Stimulated activated CD8-positive, alpha-beta memory T cell treated with anti-CD3 and anti-CD28 coated beads, Interleukin-4, amount 100 ng/mL, for 48 hours (primary cell): ENCODE data around the gene SYT17.

Experiments used
- DNase-seq: peaks from one replicate; pipeline ENCODE4 v3.0.0-alpha.2; 2020

SYT17 gene

DNA sequence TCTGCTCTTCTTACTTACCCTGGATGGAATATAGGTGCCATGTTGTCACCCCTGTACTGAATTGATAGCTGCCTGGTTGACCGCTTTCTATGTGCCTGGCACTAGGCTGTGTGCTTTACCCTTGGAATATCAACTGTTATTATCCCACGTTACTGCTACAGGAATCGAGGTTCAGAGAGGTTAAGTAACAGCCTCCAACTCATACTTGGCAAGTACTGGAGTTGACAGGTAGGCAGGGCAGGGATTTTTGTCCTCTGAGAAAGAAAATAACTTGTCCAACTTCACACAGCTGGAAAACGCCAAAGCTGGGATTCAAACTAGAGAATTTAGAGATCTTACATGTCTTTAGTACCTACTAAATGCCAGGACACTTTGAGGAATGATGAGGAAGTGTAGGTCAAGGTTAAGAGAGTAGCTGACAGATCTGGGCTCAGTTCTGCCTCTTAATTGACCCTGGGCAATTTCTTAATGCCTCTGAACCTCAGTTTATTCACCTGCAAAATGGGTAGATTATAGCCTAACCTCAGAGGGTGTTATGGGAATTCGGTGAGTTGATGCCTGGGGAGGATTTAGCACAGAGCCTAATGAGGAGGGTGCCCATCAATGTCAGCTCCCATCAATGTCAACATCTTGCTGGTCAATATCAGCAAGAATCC, 28.5 kb upstream of the SYT17 start:
- DNase-seq = no peak

DNA sequence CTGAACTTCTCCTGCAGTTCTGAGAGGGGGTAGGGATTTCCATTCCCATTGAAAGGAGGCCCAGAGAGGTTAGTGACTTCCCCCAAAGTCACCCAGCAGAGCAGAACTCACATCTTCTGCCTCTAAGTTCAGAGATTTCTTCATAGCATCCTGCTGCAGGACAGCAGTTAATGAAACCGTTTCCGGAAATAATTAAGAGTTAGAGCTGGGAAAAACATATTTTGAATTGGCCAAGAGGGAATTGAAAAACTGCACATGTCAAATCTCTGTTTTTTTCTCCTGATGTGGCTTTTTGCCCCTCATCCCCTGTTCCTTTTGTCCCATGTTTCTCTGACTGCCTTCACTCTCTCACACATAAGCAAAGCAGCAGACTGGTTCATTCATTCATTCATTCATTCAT, 27.6 kb upstream of the SYT17 start:
- no peak for DNase-seq

DNA sequence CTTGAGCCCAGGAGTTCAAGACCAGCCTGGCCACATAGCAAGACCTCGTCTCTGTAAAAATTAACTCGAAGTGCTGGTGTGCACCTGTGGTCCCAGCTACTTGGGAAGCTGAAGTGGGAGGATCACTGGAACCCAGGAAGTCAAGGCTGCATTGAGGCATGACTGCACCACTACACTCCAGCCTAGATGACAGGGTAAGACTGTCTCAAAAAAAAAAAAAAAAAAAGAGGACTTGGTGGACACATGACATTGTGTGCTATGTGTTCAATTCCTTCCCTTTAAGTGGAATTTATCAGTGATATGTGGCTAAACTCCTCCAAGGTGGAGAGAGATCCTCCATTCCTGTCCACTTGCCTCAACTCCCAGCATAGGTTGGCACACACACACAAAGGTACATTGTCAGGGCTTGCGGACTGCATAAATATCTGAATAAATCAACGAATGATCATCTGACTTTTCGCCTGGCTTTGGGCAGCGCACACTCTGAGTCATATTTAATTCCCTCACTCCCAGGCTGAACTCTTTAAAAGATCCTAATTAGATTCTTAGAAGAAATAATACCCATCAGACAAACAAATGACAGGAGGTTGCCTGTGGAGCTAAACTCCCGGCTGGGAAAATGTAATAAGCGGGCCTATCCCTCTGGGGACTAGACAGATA, 25.0 kb upstream of the SYT17 start:
- no peak for DNase-seq

DNA sequence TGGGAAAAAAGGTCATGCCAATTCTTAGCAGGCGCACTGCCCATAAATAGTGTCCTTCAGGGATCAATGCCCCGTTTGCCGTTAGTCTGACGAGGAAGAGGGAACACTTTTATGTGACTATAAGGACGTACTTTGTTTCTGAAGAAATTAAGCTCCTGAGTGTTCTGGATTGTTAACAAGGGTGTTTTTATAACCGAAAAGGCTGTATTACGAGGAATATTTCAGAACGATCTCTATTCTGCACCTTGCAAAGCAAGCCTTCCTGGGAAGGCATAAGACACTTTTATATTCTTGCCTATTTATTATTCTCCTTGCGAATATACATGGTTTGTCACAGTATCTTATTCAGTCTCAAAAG, 24.5 kb upstream of the SYT17 start:
- no peak for DNase-seq

GRCh38 chr16:19145010-19145409, 23.0 kb upstream of the SYT17 start:
- no peak for DNase-seq

GRCh38 chr16:19147126-19147525, 20.9 kb upstream of the SYT17 start:
- no peak for DNase-seq

DNA sequence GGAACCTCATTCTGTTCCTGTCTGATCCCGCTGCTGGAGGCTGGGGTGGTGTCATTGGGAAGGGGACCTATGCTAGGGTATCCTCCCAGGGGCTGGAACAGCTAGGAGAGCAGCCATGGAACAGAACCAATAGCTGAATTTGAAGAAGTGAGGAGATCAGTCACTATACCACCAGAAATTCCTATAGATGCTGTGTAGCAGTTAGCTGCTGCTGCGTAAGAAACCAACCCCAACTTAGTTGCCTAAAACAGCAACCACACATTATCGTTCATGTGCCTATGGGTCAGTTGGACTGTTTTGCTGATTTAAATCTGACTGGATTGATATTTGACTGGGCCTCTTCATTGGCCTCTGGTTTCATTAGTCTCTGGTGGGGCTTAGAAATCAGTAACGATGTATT, 20.4 kb upstream of the SYT17 start:
- no peak for DNase-seq

- DNase-seq = no peak
Measured at GRCh38 chr16:19148189-19148588, 19.9 kb upstream of the SYT17 start.

- DNase-seq = no peak
Measured at GRCh38 chr16:19151310-19151709, 16.7 kb upstream of the SYT17 start.

GRCh38 chr16:19152042-19152441, 16.0 kb upstream of the SYT17 start:
- no peak for DNase-seq

DNA sequence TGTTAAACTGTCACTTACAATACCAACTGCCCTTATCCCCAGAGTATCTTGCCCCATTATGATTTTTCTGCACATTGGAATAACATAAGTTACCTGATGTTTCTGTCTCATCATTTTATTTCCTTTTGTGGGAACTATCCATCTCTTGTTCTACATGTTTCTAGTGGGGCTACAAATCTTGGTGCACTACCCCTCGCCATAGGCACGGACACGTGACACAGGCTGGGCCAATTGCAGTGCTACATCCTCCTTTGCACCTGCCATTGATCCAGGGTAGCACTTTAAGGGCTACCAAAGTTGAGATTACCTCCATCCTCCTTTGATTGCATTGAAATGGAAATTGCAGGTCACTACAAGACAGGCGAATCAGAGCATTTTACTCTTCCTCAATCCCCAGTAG, 14.2 kb upstream of the SYT17 start:
- DNase-seq = no peak

GRCh38 chr16:19162085-19162484, 6.0 kb upstream of the SYT17 start:
- DNase-seq = no peak

DNA sequence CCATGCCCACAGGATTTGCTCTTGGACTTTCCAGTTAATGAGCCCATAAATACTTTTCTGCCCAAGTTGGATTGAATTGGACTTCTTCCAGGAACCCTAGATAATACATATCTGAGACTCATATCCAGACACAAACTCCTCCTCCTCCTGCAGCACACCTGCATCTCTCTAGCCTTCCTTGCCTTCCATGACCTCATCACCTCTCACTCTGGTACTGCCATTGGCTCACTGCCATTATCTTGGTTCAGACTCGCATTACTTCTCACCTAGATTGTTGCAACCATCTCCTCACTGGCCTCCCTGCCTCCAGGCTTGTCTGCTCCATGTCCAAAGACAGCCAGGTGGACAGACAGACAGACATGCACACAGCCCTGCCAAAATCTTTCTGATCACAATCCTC, 4.8 kb upstream of the SYT17 start:
- no peak for DNase-seq

DNA sequence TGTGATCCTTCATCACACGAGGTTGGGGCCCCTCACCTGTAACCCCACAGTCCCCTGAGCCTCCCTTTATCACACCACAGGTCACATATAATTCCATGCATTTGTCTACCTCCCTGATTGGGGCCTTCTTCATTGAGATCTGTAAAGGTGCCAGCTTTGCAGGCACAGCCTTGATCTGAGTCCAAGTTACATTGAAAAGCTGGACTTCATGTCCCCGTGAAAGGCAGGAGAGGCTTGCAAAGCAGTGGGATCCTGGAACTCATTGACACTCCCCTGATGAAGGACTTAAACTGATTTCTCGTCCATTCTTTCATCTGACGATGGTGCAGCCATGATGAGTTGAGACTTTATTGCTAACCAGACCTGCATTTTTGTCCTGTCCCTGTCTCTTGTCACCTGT, 3.8 kb upstream of the SYT17 start:
- no peak for DNase-seq

DNA sequence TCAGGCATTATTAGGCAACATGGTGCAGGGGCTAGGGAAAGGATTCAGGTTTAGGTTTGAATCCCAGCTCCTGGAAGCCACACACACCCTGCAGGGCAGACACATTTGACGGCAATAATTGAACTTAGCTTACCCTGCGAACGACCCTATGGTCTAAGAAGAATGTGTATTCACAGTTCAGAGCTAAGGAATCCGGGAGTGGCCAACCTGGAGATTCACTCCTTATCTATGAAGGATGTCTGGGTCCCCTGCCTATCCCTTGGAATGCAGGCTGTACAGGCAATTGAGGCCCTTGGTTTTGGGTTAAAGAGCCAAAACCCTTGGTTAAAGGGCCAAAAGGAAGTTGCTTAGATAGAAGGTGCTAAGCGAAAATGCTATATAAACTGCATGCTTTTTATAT, 2.9 kb upstream of the SYT17 start:
- DNase-seq = no peak

DNA sequence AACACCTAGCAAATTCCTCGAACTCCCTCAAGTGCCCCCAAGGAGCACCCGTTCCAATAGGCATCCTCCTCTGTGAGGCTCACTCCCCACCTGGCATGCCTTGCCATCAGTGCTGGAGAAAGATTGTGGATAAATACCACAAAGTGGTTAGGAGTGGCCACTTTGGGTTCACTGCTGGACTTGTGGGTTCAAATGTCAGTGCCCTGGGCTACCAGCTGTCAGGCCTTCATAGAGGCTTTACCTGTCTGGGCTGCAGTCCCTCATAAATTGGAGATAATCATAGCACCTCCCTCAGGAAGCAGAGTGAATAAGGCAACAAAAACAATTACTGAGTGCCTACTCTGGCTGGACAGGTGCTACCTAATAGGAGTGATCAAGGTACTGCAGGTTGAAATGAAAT, 1.5 kb upstream of the SYT17 start:
- no peak for DNase-seq

GRCh38 chr16:19168371-19169081, 486 bp downstream of the SYT17 start:
- no peak for DNase-seq

GRCh38 chr16:19169082-19169639, 1.1 kb downstream of the SYT17 start:
- no peak for DNase-seq

DNA sequence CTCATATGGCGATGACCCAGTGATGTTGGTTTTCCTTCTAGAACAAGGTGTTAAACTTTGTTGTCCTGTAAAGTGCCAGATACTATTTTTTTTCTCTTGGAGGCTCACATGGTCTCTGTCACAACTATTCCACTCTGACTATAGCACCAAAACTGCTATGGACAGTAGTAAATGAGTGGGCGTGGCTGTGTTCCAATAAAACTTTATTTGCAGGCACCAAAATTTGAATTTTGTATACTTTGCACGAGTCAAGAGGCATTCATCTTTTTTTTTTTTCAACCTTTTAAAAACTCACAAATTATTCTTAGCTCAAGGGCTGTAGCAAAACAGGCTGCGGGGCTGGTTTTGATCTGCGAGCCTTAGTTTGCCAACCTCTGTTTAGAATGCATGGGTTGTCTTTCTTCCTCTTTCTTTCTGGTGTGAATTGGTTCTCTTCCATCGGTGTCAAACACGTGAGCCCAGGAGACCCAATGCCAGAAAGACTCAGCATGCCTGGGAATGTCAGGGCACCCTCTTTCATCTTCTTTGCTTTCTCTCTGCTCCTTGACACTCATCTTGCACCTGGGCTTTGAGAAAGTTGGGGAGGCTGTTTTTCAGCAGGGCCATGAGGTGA, 2.1 kb downstream of the SYT17 start:
- no peak for DNase-seq

GRCh38 chr16:19172098-19172780, 4.2 kb downstream of the SYT17 start:
- DNase-seq = no peak

DNA sequence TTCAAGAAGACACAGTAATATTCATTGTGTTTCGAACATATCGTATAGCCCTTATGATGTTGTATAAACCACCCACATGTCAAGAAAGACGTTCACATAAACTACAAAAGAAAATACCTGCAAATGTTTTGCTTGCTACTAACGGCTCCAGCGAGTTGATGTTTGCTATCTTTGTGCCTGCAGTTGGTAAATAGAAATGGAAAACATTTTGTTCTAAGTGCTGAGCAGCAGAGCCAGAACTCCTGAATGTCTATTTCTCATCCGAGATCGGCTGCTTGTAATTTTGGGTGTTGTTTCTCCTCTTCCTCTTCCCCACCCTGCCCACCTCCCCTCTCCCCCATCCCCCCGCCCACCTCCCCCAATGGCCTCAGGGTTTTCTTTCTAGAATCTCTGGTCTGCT, 5.0 kb downstream of the SYT17 start:
- DNase-seq = no peak

GRCh38 chr16:19173649-19174383, 5.8 kb downstream of the SYT17 start:
- DNase-seq = no peak
